Astrocyte (in vitro differentiated cells and primary cell): ENCODE measurements around the gene POFUT2. TPM values are rescaled to one million over a fixed set of nuclear protein-coding genes. Genes with fewer than 3 reads are reported as not detected.
A peak's percentile ranks its signal among the peaks of the same experiment; 100 is the strongest.

Experiments
- DNase-seq: peaks from one replicate; pipeline ENCODE4 v3.0.0-alpha.2; 2010; ENCODE audit warnings: low read depth
- FAIRE-seq: peaks from 2 replicates; lab custom pipeline; 2011; peaks lifted over from hg19 to GRCh38; lab: Jason Lieb, UNC
- H2AFZ ChIP-seq: 2 replicates; pipeline ENCODE4 v1.6.0; 2012; ENCODE audit warnings: low read depth, low read length, inconsistent platforms
- H3K27ac ChIP-seq: 2 replicates; pipeline ENCODE4 v1.5.1; 2011; ENCODE audit warnings: low read depth, low read length, inconsistent platforms
- H3K27me3 ChIP-seq: 2 replicates; pipeline ENCODE4 v1.6.0; 2011; ENCODE audit warnings: low read length, inconsistent platforms; ENCODE audit not compliant: insufficient read depth
- H3K36me3 ChIP-seq: 2 replicates; pipeline ENCODE4 v1.5.1; 2011; ENCODE audit warnings: low read length, inconsistent platforms; ENCODE audit not compliant: insufficient read depth
- H3K4me1 ChIP-seq: 2 replicates; pipeline ENCODE4 v1.5.1; 2011; ENCODE audit warnings: low read length, inconsistent platforms; ENCODE audit not compliant: insufficient read depth
- H3K4me2 ChIP-seq: 2 replicates; pipeline ENCODE4 v1.6.0; 2012; ENCODE audit warnings: low read length, inconsistent platforms
- H3K4me3 ChIP-seq: 2 replicates; pipeline ENCODE4 v1.5.1; 2011; ENCODE audit warnings: low read depth, mild to moderate bottlenecking, low read length, inconsistent platforms; ENCODE audit not compliant: insufficient read depth
- H3K79me2 ChIP-seq: 2 replicates; pipeline ENCODE4 v1.6.0; 2012; ENCODE audit warnings: mild to moderate bottlenecking, low read length, inconsistent platforms; ENCODE audit not compliant: insufficient read depth
- H3K9ac ChIP-seq: 2 replicates; pipeline ENCODE4 v1.6.0; 2012; ENCODE audit warnings: mild to moderate bottlenecking, low read length, inconsistent platforms
- H3K9me3 ChIP-seq: 2 replicates; pipeline ENCODE4 v1.5.1; 2012; ENCODE audit warnings: low read depth, mild to moderate bottlenecking, low read length, inconsistent platforms; ENCODE audit not compliant: insufficient read depth
- H4K20me1 ChIP-seq: 2 replicates; pipeline ENCODE4 v1.6.0; 2012; ENCODE audit warnings: low read length, inconsistent platforms; ENCODE audit not compliant: insufficient read depth
- H3K27ac Mint-ChIP-seq: one replicate; pipeline ENCODE4 v1.8.0; 2021; ENCODE audit warnings: mild to moderate bottlenecking, mixed read lengths; ENCODE audit not compliant: unreplicated experiment
- H3K27me3 Mint-ChIP-seq: one replicate; pipeline ENCODE4 v1.8.0; 2021; ENCODE audit warnings: low read depth, mixed read lengths; ENCODE audit not compliant: unreplicated experiment
- H3K36me3 Mint-ChIP-seq: one replicate; pipeline ENCODE4 v1.8.0; 2021; ENCODE audit warnings: low read depth, mixed read lengths; ENCODE audit not compliant: unreplicated experiment
- H3K4me1 Mint-ChIP-seq: one replicate; pipeline ENCODE4 v1.8.0; 2021; ENCODE audit warnings: low read depth, mixed read lengths; ENCODE audit not compliant: unreplicated experiment
- H3K4me3 Mint-ChIP-seq: one replicate; pipeline ENCODE4 v1.8.0; 2021; ENCODE audit warnings: mild to moderate bottlenecking, moderate library complexity, mixed read lengths; ENCODE audit not compliant: unreplicated experiment
- H3K9me3 Mint-ChIP-seq: one replicate; pipeline ENCODE4 v1.8.0; 2021; ENCODE audit warnings: mild to moderate bottlenecking, mixed read lengths; ENCODE audit not compliant: unreplicated experiment
- CTCF ChIP-seq: IDR thresholded peaks from 2 replicates; pipeline ENCODE4 v1.5.1; 2011; ENCODE audit warnings: low read depth, mild to moderate bottlenecking, inconsistent platforms, low read length, moderate library complexity; ENCODE audit not compliant: insufficient read depth
- EZH2 ChIP-seq: IDR thresholded peaks from 2 replicates; pipeline ENCODE4 v1.6.1; 2012; ENCODE audit warnings: mild to moderate bottlenecking, low read length, inconsistent platforms; ENCODE audit not compliant: insufficient read depth
- total RNA-seq: library from RNA; stranded (reverse); gene quantifications from 2 replicates; pipeline ENCODE4 v1.2.1, GENCODE V29; 2021

The POFUT2 gene
- total RNA-seq, 1 donor from 2014 or later = 109 TPM

- no peaks in the 10 kb centered on the region for H3K27me3 ChIP-seq
- no peaks in the 10 kb centered on the region for H3K9me3 ChIP-seq
- H4K20me1 ChIP-seq = no peaks in the 10 kb centered on the region
- Mint-ChIP-seq H3K4me1 (peaks cover 62% of the 10 kb centered on the region), H3K9me3 (peaks cover 2% of the 10 kb centered on the region), H3K27ac (peak overlapping the region; percentile 36), H3K36me3 (peaks cover 13% of the 10 kb centered on the region), H3K27me3 (no peaks in the 10 kb centered on the region), H3K4me3 (peak overlapping the region; percentile 11)
- no peaks in the 10 kb centered on the region for H3K36me3 ChIP-seq
- no peak for DNase-seq
- no peak overlapping the region for H3K4me3 ChIP-seq
- FAIRE-seq = no peak
- peaks cover 30% of the 10 kb centered on the region for H3K79me2 ChIP-seq
- no peak for TF ChIP-seq CTCF
- TF ChIP-seq EZH2 = no peak
- no peak overlapping the region for H2AFZ ChIP-seq
- H3K27ac ChIP-seq = peak overlapping the region; percentile 98
- H3K9ac ChIP-seq = peak overlapping the region; percentile 88
- no peak overlapping the region for H3K4me2 ChIP-seq
- peaks cover 59% of the 10 kb centered on the region for H3K4me1 ChIP-seq
Observed at GRCh38 chr21:45296638-45297037, 8.9 kb upstream of the POFUT2 start.

- Histone ChIP-seq H3K9ac (peak overlapping the region; percentile 88), H4K20me1 (no peaks in the 10 kb centered on the region), H3K9me3 (no peaks in the 10 kb centered on the region), H2AFZ (no peak overlapping the region), H3K27ac (peak overlapping the region; percentile 98), H3K79me2 (peaks cover 30% of the 10 kb centered on the region), H3K4me2 (peak overlapping the region; percentile 58), H3K36me3 (no peaks in the 10 kb centered on the region), H3K27me3 (no peaks in the 10 kb centered on the region), H3K4me1 (peaks cover 59% of the 10 kb centered on the region), H3K4me3 (no peak overlapping the region)
- FAIRE-seq (peak; percentile 59), DNase-seq (peak; percentile 83)
- no peak for TF ChIP-seq EZH2
- TF ChIP-seq CTCF = no peak
- H3K4me1 Mint-ChIP-seq = peaks cover 64% of the 10 kb centered on the region
- peaks cover 16% of the 10 kb centered on the region for H3K36me3 Mint-ChIP-seq
- H3K4me3 Mint-ChIP-seq = peak overlapping the region; percentile 75
- H3K9me3 Mint-ChIP-seq = peaks cover 2% of the 10 kb centered on the region
- H3K27ac Mint-ChIP-seq = peak overlapping the region; percentile 86
- no peaks in the 10 kb centered on the region for H3K27me3 Mint-ChIP-seq
Observed at GRCh38 chr21:45295576-45296365, 8.1 kb upstream of the POFUT2 start.
